NCI-H1694 (cell line): Measurements from ENCODE around the gene OR1L8.
"Not testable (repeated sequence)": the region's sequence is repeated elsewhere in the genome, so short reads cannot be mapped to it uniquely, and the experiment has no call there.

Experiments
- DNase-seq: peaks from one replicate; lab custom pipeline; 2025; lab: John Stamatoyannopoulos, UW

The OR1L8 gene

GRCh38 chr9:122583284-122583683 lies at the start of gene OR1L8:
Gene OR1L8, minus strand, starts transcription at chr9:122583384. Its CDS starts 14,907 bp downstream, at chr9:122568477.
- not testable (repeated sequence) for DNase-seq

GRCh38 chr9:122619996-122620395 lies 36.8 kb upstream of the OR1L8 start:
- no peak for DNase-seq

- DNase-seq, result no peak
These were observed 31.2 kb upstream of the OR1L8 start, which contains the start of gene OR1Q1 for GRCh38 chr9:122614362-122614761. Gene OR1Q1, plus strand, starts transcription at chr9:122614738. Its CDS starts 0 bp downstream, at chr9:122614738.

DNA sequence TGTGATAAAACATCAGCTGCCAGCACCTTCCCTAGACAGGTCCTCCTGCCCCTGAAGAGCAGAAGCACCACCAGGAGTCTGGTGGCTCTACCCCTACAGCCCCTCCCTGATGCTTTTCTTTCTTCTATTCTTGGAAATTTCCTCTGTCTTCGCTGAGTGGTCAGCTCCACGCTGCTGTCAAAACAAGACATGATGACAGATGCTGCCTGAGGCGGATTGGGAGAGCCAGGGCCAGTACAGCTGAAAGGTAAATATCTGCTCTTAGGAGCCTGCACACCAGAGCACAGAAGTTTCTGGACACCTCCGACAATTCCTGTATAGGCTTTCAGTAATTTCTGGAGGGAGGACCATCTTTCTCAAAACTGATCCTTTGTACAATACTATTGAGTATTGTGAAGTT lies 26.6 kb upstream of the OR1L8 start:
- no peak for DNase-seq

DNA sequence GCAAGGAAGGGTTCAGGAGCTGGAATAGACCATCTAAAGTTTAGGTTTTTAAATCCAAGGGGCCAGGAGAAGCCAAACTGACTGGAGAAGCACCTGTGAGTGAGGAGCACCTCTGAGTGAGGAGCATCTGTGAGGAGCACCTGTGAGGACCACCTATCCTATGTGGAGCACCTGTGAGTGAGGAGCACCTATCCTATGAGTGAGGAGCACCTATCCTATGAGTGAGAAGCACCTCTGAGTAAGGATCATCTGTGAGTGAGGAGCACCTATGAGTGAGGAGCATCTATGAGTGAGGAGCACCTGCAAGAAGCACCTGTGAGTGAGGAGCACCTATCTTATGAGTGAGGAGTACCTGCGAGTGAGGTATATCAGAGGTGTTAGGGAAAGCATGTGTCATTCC lies 23.4 kb upstream of the OR1L8 start:
- no peak for DNase-seq

DNA sequence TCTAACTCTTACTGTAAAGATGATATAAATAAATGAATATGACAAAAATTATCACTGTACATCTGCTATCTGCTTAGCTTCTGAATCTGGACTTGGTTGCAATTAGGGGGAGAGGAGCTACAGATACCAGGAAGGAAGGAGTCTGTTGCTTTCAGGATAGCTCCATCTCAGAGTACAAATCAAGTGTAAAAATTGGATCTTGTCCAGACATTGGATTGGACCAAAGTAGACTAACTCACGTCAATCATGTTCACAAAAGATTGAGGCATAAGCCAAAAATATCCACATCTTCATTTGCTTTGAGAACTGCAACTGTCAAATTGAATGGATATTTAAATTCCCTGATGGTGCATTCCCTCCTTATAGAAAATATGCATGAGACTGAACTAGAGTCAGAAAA lies 22.5 kb upstream of the OR1L8 start:
- DNase-seq, result no peak

DNA sequence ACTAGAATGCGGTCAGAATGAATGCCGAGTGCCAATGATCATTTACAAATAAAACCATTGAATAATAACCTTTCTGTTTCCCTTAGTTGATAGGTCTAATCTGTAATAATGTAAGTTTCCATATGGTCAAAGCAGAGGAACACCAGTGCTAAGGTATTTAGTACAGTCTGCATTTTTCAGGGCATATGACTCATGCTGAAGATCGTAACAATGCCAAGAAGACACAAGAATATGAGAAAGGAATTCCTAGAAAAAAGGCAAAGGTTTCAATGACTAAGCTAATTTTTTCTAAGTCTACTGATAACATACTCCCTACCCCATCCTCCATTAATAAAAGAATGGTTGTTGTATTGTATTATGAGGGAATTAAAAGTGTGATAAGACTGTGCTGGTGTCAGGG lies 2.8 kb downstream of the OR1L8 start:
- DNase-seq, result no peak

DNA sequence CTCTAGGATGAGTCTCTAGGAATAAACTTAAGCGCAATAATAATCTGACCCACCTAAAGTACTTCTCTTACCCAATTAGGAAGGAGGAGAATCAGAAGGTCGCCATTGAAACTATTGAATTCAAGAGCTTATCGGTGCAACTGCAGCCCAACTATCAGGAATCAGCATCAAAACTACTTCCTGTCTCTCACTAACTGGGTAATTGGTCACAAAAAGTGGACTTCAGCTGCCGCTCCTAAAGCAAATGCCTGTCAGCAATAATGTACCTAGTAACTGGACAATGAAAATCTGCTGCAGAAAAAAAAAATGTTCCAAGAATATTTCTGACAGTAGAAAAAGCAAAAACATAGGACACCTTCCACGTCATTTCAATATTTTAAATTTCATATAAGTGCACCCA lies 3.3 kb downstream of the OR1L8 start:
- no peak for DNase-seq

- DNase-seq, result no peak
These were observed 10.7 kb downstream of the OR1L8 start for GRCh38 chr9:122572456-122572855.

GRCh38 chr9:122567901-122568300 lies 15.3 kb downstream of the OR1L8 start:
- no peak for DNase-seq

DNA sequence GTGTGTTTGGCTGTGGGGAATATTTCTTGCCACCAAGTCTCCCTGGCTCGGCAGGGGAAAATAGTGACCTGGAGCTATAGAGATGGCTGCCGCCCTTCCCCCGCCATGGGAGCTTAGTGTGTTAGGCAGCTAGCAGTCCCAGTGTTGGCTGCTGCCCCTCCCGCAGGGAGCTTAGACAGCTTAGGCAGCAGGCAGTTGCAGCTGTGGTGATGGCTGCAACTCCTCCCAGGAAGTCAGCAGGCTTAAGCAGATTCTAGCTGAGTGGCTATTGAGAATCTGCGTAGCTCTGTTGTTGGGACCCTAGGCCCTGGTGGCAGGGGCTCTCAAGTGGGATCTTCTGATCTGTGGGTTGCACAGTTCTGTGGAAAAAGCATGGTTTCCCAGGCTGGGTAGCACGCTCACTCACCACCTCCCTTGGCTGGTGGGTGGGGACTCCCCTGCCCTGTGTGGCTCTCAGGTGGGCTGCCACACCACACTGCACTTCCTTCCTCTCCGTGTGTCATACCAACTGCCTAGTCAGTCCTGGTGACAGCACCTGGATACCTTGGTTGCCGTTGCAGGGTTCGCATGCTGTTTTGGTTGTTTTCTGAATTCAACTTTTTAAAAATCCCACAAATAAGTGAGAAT lies 20.9 kb downstream of the OR1L8 start:
- no peak for DNase-seq

- no peak for DNase-seq
These were observed 21.7 kb downstream of the OR1L8 start for GRCh38 chr9:122561446-122561845.

GRCh38 chr9:122552812-122553211 lies 30.4 kb downstream of the OR1L8 start, which contains the start of gene OR1N2:
Gene OR1N2, plus strand, starts transcription at chr9:122553112. Its CDS starts 100 bp downstream, at chr9:122553212.
- DNase-seq, result no peak

DNA sequence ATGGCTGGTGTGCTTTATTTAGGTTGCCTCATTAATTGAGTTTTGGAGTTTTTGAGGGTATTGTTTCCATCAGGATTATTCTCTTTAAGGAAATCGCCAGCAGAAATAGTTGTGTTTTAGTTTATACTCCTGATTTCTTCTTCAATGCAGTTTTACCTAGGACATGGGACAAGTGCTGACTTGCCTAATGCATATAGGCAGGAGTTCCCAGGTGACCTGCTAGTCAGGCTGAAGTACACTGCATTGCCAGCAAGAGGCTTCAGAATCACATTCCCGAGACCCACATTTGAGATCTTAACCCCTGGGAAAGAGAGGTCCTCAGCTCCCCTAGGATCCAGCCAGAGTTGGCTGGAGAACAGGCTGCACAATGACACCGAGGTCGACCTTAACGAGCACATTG lies 31.8 kb downstream of the OR1L8 start:
- no peak for DNase-seq

DNA sequence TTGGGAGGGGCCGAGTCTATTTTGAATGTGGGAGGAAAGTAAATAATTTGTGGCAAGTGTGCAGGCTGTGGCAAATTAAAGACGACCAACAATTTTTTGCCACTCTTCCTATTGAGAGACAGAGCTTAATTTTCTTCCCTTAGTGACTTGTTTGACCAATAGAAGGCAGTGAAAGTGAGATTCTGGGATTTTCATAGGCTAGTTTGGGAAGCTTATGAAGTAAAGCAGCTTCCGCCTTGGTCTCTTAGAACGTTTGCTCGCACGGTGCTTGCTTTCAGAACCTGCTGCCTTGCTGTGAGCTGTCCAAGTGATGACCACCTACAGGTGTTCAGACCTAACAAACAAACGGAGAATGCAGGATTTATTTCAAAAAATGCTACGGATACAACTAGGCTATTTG lies 37.0 kb downstream of the OR1L8 start:
- DNase-seq, result no peak

GRCh38 chr9:122538757-122539156 lies 44.4 kb downstream of the OR1L8 start:
- no peak for DNase-seq

- DNase-seq, result not testable (repeated sequence)
These were observed 46.1 kb downstream of the OR1L8 start for GRCh38 chr9:122537066-122537465.

DNA sequence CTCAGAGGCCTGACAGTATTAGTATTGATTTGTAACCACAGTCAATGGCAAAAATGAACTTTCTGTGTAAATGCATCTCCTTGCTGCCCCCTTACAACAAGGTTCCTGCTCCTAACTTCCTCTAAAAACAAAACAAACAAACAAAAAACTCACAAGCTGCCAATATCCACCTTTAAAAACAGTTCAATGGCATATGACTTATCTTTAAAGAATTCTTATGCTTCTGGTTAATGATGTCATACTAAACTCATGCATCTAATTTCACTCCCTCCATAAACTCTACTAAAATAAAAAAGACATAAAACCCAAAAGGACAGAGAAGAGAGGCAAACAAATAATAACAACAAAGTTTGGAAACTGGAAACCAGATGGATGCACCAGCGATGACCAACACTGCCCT lies 47.0 kb downstream of the OR1L8 start:
- DNase-seq, result no peak

GRCh38 chr9:122531157-122531556 lies 52.0 kb downstream of the OR1L8 start:
- not testable (repeated sequence) for DNase-seq

- no peak for DNase-seq
These were observed 56.0 kb downstream of the OR1L8 start, which contains the start of gene OR1N1 for GRCh38 chr9:122527193-122527592. Gene OR1N1, minus strand, starts transcription at chr9:122527293. Its CDS starts 0 bp downstream, at chr9:122527293.

DNA sequence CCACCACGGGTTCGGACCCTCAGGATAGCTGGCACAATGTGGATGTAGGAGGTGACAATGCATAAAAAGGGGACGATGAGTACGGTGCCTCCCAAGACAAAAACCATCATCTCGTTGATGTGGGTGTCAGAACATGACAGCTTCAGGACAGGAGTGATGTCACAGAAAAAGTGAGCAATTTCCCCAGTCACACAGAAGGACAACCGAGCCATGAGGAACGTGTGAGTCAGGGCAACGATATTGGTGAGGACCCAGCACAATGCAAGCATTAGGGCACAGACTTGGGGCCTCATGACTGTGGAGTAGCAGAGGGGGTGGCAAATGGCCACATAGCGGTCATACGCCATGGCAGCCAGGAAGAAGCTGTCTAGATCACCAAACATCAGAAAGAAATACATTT lies 56.6 kb downstream of the OR1L8 start:
- DNase-seq, result no peak

DNA sequence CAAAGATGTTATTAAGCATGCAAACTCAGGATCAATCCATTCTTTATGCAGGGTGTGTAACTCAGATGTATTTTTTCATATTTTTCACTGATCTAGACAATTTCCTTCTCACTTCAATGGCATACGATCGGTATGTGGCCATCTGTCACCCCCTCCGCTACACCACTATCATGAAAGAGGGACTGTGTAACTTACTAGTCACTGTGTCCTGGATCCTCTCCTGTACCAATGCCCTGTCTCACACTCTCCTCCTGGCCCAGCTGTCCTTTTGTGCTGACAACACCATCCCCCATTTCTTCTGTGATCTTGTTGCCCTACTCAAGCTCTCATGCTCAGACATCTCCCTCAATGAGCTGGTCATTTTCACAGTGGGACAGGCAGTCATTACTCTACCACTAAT lies 63.8 kb downstream of the OR1L8 start:
- no peak for DNase-seq

GRCh38 chr9:122518841-122519240 lies 64.3 kb downstream of the OR1L8 start, which contains the start of gene OR1J4:
Gene OR1J4, plus strand, starts transcription at chr9:122519141. Its CDS starts 0 bp downstream, at chr9:122519141.
- no peak for DNase-seq

DNA sequence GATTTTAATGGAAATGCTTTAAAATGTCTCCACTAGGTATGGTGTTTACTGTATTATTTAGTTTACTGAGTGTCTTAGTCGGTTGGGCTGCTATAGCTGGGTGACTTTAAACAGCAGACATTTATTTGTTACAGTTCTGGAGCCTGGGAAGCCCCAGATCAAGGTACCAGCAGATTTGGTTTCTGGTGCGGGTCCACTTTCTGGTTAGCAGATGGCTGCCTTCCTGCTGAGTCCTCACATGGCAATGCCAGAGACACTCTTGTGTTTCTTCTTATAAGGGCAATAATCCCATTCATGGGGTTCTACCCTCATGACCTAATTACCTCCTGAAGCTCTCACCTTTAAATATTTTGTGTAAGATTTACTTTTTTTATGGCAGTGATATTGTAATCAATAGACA lies 65.0 kb downstream of the OR1L8 start:
- DNase-seq, result no peak
